Measurements from ENCODE around the gene EPM2A. TPM values are rescaled to one million over a fixed set of nuclear protein-coding genes. Genes with fewer than 3 reads are reported as not detected.

EPM2A gene
- total RNA-seq, 4 donors from 2014 or later, result 8.1 to 18.9 (median 9.2) TPM

GRCh38 chr6:145763742-145764141 is 28.4 kb upstream of the EPM2A start:
- no peak for DNase-seq
- no peak for TF ChIP-seq POLR2A (IDR thresholded peaks at IDR 0.05)
- TF ChIP-seq, protein P1, sequence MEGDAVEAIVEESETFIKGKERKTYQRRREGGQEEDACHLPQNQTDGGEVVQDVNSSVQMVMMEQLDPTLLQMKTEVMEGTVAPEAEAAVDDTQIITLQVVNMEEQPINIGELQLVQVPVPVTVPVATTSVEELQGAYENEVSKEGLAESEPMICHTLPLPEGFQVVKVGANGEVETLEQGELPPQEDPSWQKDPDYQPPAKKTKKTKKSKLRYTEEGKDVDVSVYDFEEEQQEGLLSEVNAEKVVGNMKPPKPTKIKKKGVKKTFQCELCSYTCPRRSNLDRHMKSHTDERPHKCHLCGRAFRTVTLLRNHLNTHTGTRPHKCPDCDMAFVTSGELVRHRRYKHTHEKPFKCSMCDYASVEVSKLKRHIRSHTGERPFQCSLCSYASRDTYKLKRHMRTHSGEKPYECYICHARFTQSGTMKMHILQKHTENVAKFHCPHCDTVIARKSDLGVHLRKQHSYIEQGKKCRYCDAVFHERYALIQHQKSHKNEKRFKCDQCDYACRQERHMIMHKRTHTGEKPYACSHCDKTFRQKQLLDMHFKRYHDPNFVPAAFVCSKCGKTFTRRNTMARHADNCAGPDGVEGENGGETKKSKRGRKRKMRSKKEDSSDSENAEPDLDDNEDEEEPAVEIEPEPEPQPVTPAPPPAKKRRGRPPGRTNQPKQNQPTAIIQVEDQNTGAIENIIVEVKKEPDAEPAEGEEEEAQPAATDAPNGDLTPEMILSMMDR (IDR thresholded peaks at IDR 0.05), result no peak

DNA sequence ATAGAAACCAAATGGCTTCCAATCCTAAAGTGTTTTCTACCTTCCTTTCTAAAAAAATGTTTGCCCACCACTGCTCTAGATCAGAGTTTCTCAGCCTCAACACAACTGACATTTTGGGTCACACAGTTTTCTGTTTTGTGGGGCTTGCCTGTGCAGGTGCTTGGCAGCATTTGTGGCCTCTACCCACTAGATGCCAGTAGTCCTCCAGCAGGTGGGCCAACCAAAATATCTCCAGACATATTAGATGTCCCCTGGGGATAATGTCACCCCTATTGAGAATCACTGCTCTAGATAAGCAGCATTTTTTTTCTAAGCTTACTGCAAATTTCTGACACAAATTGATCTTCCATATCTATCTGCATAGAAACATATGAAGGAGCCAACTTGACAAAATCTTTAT is 26.3 kb upstream of the EPM2A start:
- TF ChIP-seq POLR2A (IDR thresholded peaks at IDR 0.05), result no peak
- TF ChIP-seq, protein P1 (IDR thresholded peaks at IDR 0.05), result no peak
- Histone ChIP-seq H3K4me3 (no peak overlapping the region), H3K27me3 (no peaks in the 10 kb centered on the region)

More at GRCh38 chr6:145763742-145764141, 28.4 kb upstream of the EPM2A start:
- H3K36me3 ChIP-seq, result no peaks in the 10 kb centered on the region
- H3K4me1 ChIP-seq, result no peaks in the 10 kb centered on the region
- no peak overlapping the region for H3K4me3 ChIP-seq
- no peaks in the 10 kb centered on the region for H3K27me3 ChIP-seq
- no peak overlapping the region for H3K27ac ChIP-seq
- no peaks in the 10 kb centered on the region for H3K9me3 ChIP-seq

DNA sequence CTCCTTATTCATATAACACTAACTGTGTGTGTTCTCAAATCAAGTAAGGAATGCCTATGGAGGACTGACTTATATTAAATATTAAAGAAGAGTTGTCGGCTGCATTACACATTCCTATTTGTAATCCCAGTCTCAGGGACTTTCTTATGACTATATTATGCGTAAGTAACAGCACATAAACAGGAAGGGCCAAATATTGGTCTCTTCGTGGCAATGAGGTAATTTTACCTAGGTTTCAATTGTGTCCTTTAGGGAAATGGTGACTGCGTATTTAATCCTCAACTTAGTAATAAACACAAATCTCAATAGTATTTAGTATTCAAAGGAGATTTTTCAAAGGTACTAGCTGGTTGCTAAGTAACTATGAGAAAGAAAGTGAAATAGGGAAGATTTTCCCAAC is 22.8 kb upstream of the EPM2A start:
- TF ChIP-seq POLR2A (IDR thresholded peaks at IDR 0.05), result no peak
- TF ChIP-seq, protein P1 (IDR thresholded peaks at IDR 0.05), result no peak

More for the DNA sequence above, 26.3 kb upstream of the EPM2A start:
- no peaks in the 10 kb centered on the region for H3K9me3 ChIP-seq
- no peaks in the 10 kb centered on the region for H3K4me1 ChIP-seq
- no peaks in the 10 kb centered on the region for H3K36me3 ChIP-seq
- no peak overlapping the region for H3K27ac ChIP-seq
- DNase-seq, result no peak

GRCh38 chr6:145756170-145756662 is 20.9 kb upstream of the EPM2A start:
- no peak overlapping the region for H3K27ac ChIP-seq
- no peaks in the 10 kb centered on the region for H3K36me3 ChIP-seq
- no peaks in the 10 kb centered on the region for H3K27me3 ChIP-seq
- no peaks in the 10 kb centered on the region for H3K9me3 ChIP-seq
- no peak for DNase-seq
- no peaks in the 10 kb centered on the region for H3K4me1 ChIP-seq
- TF ChIP-seq, protein P1 (IDR thresholded peaks at IDR 0.05), result no peak
- no peak for TF ChIP-seq POLR2A (IDR thresholded peaks at IDR 0.05)
- no peak overlapping the region for H3K4me3 ChIP-seq

More for the DNA sequence above, 22.8 kb upstream of the EPM2A start:
- H3K27me3 ChIP-seq, result no peaks in the 10 kb centered on the region
- DNase-seq, result no peak
- H3K9me3 ChIP-seq, result no peaks in the 10 kb centered on the region
- no peak overlapping the region for H3K4me3 ChIP-seq
- no peaks in the 10 kb centered on the region for H3K36me3 ChIP-seq
- H3K4me1 ChIP-seq, result no peaks in the 10 kb centered on the region
- no peak overlapping the region for H3K27ac ChIP-seq

DNA sequence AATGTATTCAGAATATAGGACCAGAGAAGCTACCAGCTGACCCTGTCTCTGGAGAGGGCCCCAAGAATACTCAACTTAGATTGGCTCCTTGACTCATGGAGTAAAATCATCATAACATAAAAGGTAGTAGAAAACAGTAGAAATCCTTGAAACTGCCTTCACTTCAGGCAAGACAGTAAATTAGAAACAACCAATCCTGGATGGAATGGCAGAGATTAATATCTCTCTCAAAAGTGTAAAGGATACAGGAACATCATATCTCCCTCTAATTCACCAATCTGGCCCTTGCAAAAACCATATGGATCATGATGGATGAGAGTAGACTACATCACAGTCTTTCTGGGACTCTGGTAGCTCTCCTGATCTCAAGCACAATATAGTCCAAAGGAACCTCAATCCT is 20.4 kb upstream of the EPM2A start:
- H3K4me3 ChIP-seq, result no peak overlapping the region
- no peaks in the 10 kb centered on the region for H3K36me3 ChIP-seq
- H3K27me3 ChIP-seq, result no peaks in the 10 kb centered on the region
- DNase-seq, result no peak
- TF ChIP-seq POLR2A (IDR thresholded peaks at IDR 0.05), result no peak
- TF ChIP-seq, protein P1 (IDR thresholded peaks at IDR 0.05), result no peak
- no peak overlapping the region for H3K27ac ChIP-seq
- H3K9me3 ChIP-seq, result no peaks in the 10 kb centered on the region
- no peaks in the 10 kb centered on the region for H3K4me1 ChIP-seq

GRCh38 chr6:145752638-145753037 is 17.3 kb upstream of the EPM2A start:
- no peaks in the 10 kb centered on the region for H3K9me3 ChIP-seq
- DNase-seq, result no peak
- H3K4me1 ChIP-seq, result no peaks in the 10 kb centered on the region
- H3K27ac ChIP-seq, result no peak overlapping the region
- TF ChIP-seq POLR2A (IDR thresholded peaks at IDR 0.05), result no peak
- TF ChIP-seq, protein P1 (IDR thresholded peaks at IDR 0.05), result no peak
- no peaks in the 10 kb centered on the region for H3K27me3 ChIP-seq
- no peak overlapping the region for H3K4me3 ChIP-seq
- no peaks in the 10 kb centered on the region for H3K36me3 ChIP-seq
